ENCODE data around the gene CHRM2.

DNA sequence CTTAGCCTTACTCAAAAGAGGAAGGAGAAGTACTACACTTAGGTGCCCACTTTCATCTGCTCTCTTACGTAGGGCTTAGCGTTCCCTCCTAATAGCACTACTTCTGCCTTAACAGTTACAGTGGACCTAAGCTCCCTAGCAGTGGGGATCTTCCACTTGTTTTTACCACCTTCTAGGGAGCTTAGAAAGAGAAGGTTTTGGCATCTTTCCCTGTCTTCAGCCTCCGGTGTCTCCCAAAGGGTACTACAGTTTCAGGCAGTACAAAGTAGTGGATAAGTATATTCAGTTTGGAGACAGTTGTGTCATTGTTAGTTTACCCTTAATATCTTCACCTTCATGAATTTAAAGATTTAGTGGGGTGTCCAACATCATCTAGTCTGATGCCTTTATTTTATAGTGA lies 14.6 kb downstream of the CHRM2 start:
- no peak for TF ChIP-seq POLR2A (IDR thresholded peaks at IDR 0.05; ENCODE audit: control extremely low read depth in 1 of 2, low read depth in 2 of 2, low read length in 2 of 2)
- TF ChIP-seq EP300 (IDR thresholded peaks at IDR 0.05; ENCODE audit: borderline replicate concordance in 1 of 2, low read depth in 2 of 2, low read length in 2 of 2): no peak
- TF ChIP-seq E2F6 (IDR thresholded peaks at IDR 0.05): no peak
- peak in 1 of 3 experiments; percentile 29; a peak in 1 of 4 replicates for TF ChIP-seq CTCF (IDR thresholded peaks at IDR 0.05; ENCODE audit: control extremely low read depth in 1 of 3, insufficient read depth in 1 of 3, low read depth in 1 of 3, low read length in 3 of 3)
- no peak for TF ChIP-seq POLR2AphosphoS5 (IDR thresholded peaks at IDR 0.05; ENCODE audit: low read depth, low read length)
- TF ChIP-seq EZH2 (IDR thresholded peaks at IDR 0.05; ENCODE audit: low read depth, low read length, severe bottlenecking): no peak

Data from H1 (cell line).